ENCODE data around the gene OR6C68. TPM values are rescaled to one million over a fixed set of nuclear protein-coding genes. Genes with fewer than 3 reads are reported as not detected.

OR6C68 gene
- total and polyA plus RNA-seq, 2 donors, result not detected

GRCh38 chr12:55499810-55500252, 7.7 kb downstream of the OR6C68 start:
- Histone ChIP-seq H3K4me1 (ENCODE audit: insufficient read depth) (no peaks in the 10 kb centered on the region), H3K4me3 (ENCODE audit: low read depth, low read length) (no peak overlapping the region), H3K27ac (ENCODE audit: low read depth) (no peak overlapping the region), H3K36me3 (ENCODE audit: insufficient read depth) (no peaks in the 10 kb centered on the region)
- 7% methylated on average over 2 of the region's 2 CpGs for WGBS
- no peak for DNase-seq (ENCODE audit: extremely low spot score)

GRCh38 chr12:55501601-55502000, 9.4 kb downstream of the OR6C68 start:
- H3K27ac ChIP-seq (ENCODE audit: low read depth), result no peak overlapping the region
- H3K4me3 ChIP-seq (ENCODE audit: low read depth, low read length), result no peak overlapping the region
- no peaks in the 10 kb centered on the region for H3K4me1 ChIP-seq (ENCODE audit: insufficient read depth)
- 28% methylated on average over 2 of the region's 2 CpGs for WGBS
- DNase-seq (ENCODE audit: extremely low spot score), result no peak
- no peaks in the 10 kb centered on the region for H3K36me3 ChIP-seq (ENCODE audit: insufficient read depth)

DNA sequence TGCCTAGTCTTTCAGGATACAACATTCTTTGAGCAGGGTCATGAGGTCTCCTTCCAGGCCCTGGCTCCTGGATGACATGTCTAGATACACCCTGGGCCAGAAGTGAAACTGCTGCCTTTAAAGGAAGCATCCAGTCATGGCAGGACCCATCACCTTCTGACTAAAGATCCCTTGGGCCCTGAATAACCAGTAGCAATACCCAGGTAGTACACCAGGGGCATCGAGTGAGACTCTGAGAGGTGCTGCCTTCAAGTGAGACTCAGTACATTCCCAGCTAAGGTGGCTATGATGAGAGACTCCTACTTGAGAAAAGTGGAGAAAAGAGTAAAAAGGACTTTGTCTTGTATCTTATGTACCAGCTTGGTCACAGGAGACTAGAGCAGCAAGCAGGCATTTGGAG, 23.5 kb downstream of the OR6C68 start:
- 67% methylated on average over 1 of the region's 1 CpG for WGBS

DNA sequence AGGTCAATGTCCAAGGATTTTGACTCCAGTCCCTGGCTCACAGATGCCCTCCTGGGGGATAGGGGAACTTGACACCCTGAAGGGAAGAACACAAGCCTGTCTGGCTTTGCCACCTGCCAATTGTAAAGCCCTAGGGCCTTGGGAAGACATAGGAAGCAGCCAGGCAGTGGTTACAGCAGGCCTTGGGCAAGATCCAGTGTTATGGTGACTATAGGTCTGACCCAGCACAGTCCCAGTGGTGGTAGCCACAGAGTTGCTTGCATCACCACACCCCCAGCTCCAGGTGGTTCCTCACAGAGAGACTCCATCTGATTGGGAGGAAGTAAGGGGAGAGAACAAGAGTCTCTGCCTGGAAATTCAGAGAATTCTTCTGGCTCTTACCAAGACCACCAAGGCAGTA, 24.2 kb downstream of the OR6C68 start:
- no peaks in the 10 kb centered on the region for H3K4me1 ChIP-seq (ENCODE audit: insufficient read depth)
- H3K36me3 ChIP-seq (ENCODE audit: insufficient read depth), result no peaks in the 10 kb centered on the region
- no peak overlapping the region for H3K27ac ChIP-seq (ENCODE audit: low read depth)
- no peak overlapping the region for H3K4me3 ChIP-seq (ENCODE audit: low read depth, low read length)
- no peak for DNase-seq (ENCODE audit: extremely low spot score)

More for the DNA sequence above, 23.5 kb downstream of the OR6C68 start:
- no peak for DNase-seq (ENCODE audit: extremely low spot score)
- no peak overlapping the region for H3K4me3 ChIP-seq (ENCODE audit: low read depth, low read length)
- H3K27ac ChIP-seq (ENCODE audit: low read depth), result no peak overlapping the region
- H3K36me3 ChIP-seq (ENCODE audit: insufficient read depth), result no peaks in the 10 kb centered on the region
- H3K4me1 ChIP-seq (ENCODE audit: insufficient read depth), result no peaks in the 10 kb centered on the region

Other genes with a start within 250 kb of the OR6C68 start
- not detected for gene OR6C74, start 247.8 kb upstream of the OR6C68 start, total RNA-seq
- not detected for gene OR6C74, start 247.8 kb upstream of the OR6C68 start, polyA plus RNA-seq
- gene OR6C6, start 195.8 kb upstream of the OR6C68 start, total RNA-seq, result not detected
- not detected for gene OR6C6, start 195.8 kb upstream of the OR6C68 start, polyA plus RNA-seq
- not detected for gene OR6C1, start 178.0 kb upstream of the OR6C68 start, total RNA-seq
- gene OR6C1, start 178.0 kb upstream of the OR6C68 start, polyA plus RNA-seq, result not detected
- gene OR6C3, start 161.6 kb upstream of the OR6C68 start, total RNA-seq, result not detected
- not detected for gene OR6C3, start 161.6 kb upstream of the OR6C68 start, polyA plus RNA-seq
- gene OR6C75, start 129.4 kb upstream of the OR6C68 start, total RNA-seq, result not detected
- gene OR6C75, start 129.4 kb upstream of the OR6C68 start, polyA plus RNA-seq, result not detected
- not detected for gene OR6C65, start 91.8 kb upstream of the OR6C68 start, total RNA-seq
- not detected for gene OR6C65, start 91.8 kb upstream of the OR6C68 start, polyA plus RNA-seq
- not detected for gene OR6C76, start 66.1 kb upstream of the OR6C68 start, total RNA-seq
- gene OR6C76, start 66.1 kb upstream of the OR6C68 start, polyA plus RNA-seq, result not detected
- gene OR6C2, start 48.3 kb upstream of the OR6C68 start, total RNA-seq, result 0.42 TPM
- not detected for gene OR6C2, start 48.3 kb upstream of the OR6C68 start, polyA plus RNA-seq
- not detected for gene OR6C70, start 22.2 kb upstream of the OR6C68 start, total RNA-seq
- gene OR6C70, start 22.2 kb upstream of the OR6C68 start, polyA plus RNA-seq, result not detected
- gene OR6C4, start 57.2 kb downstream of the OR6C68 start, total RNA-seq, result not detected
- not detected for gene OR6C4, start 57.2 kb downstream of the OR6C68 start, polyA plus RNA-seq
- gene OR2AP1, start 80.1 kb downstream of the OR6C68 start, total RNA-seq, result not detected
- not detected for gene OR2AP1, start 80.1 kb downstream of the OR6C68 start, polyA plus RNA-seq
- not detected for gene OR10P1, start 144.5 kb downstream of the OR6C68 start, total RNA-seq
- not detected for gene OR10P1, start 144.5 kb downstream of the OR6C68 start, polyA plus RNA-seq
- 36.0 TPM for gene ITGA7, start 215.5 kb downstream of the OR6C68 start, total RNA-seq
- 87.5 TPM for gene ITGA7, start 215.5 kb downstream of the OR6C68 start, polyA plus RNA-seq
- gene BLOC1S1, start 223.7 kb downstream of the OR6C68 start, total RNA-seq, result 48.4 TPM
- 237 TPM for gene BLOC1S1, start 223.7 kb downstream of the OR6C68 start, polyA plus RNA-seq
- 8.1 TPM for gene RDH5, start 228.0 kb downstream of the OR6C68 start, total RNA-seq
- gene RDH5, start 228.0 kb downstream of the OR6C68 start, polyA plus RNA-seq, result 8.7 TPM
- 682 TPM for gene CD63, start 236.6 kb downstream of the OR6C68 start, total RNA-seq
- gene CD63, start 236.6 kb downstream of the OR6C68 start, polyA plus RNA-seq, result 1,016 TPM